NCI-H187 treated with DMSO at 0.1 percent for 48 hours (cell line): ENCODE measurements around the gene SIGLEC15.
"Not testable (repeated sequence)": the region's sequence is repeated elsewhere in the genome, so short reads cannot be mapped to it uniquely, and the experiment has no call there.

Source experiments
- DNase-seq: peaks from one replicate; lab custom pipeline; 2025; lab: John Stamatoyannopoulos, UW

The SIGLEC15 gene

GRCh38 chr18:45820106-45820745 is 5.2 kb upstream of the SIGLEC15 start:
- no peak for DNase-seq

- no peak for DNase-seq
These were observed 4.4 kb upstream of the SIGLEC15 start for GRCh38 chr18:45821026-45821425.

- DNase-seq: no peak
These were observed 3.8 kb upstream of the SIGLEC15 start for GRCh38 chr18:45821711-45822110.

- DNase-seq: no peak
These were observed 609 bp downstream of the SIGLEC15 start for GRCh38 chr18:45826084-45826483.

- not testable (repeated sequence) for DNase-seq
These were observed 1.2 kb downstream of the SIGLEC15 start for GRCh38 chr18:45826716-45827115.

GRCh38 chr18:45828917-45829811 is 3.7 kb downstream of the SIGLEC15 start:
- DNase-seq: no peak

GRCh38 chr18:45829855-45830254 is 4.4 kb downstream of the SIGLEC15 start:
- DNase-seq: no peak

- DNase-seq: no peak
These were observed 5.4 kb downstream of the SIGLEC15 start for GRCh38 chr18:45830917-45831316.

- no peak for DNase-seq
These were observed 8.4 kb downstream of the SIGLEC15 start for GRCh38 chr18:45833846-45834245.

GRCh38 chr18:45834306-45834705 is 8.8 kb downstream of the SIGLEC15 start:
- DNase-seq: no peak

- no peak for DNase-seq
These were observed 9.7 kb downstream of the SIGLEC15 start for GRCh38 chr18:45835057-45835636.

GRCh38 chr18:45836242-45837205 is 11.0 kb downstream of the SIGLEC15 start:
- no peak for DNase-seq

- no peak for DNase-seq
These were observed 12.0 kb downstream of the SIGLEC15 start for GRCh38 chr18:45837283-45838070.

- no peak for DNase-seq
These were observed 13.0 kb downstream of the SIGLEC15 start for GRCh38 chr18:45838302-45839070.

GRCh38 chr18:45839414-45840395 is 14.2 kb downstream of the SIGLEC15 start:
- DNase-seq: no peak

GRCh38 chr18:45841060-45841764 is 15.7 kb downstream of the SIGLEC15 start:
- no peak for DNase-seq

GRCh38 chr18:45841765-45842442 is 16.4 kb downstream of the SIGLEC15 start:
- DNase-seq: no peak

GRCh38 chr18:45843019-45843418 is 17.5 kb downstream of the SIGLEC15 start:
- DNase-seq: no peak
